Left ventricle myocardium inferior (tissue), 1 donor: ENCODE measurements around the gene CTNNBL1. TPM values are rescaled to one million over a fixed set of nuclear protein-coding genes. Genes with fewer than 3 reads are reported as not detected.

Source experiments
- DNase-seq: peaks from one replicate; pipeline ENCODE4 v3.0.0-alpha.2; 2020
- H3K27ac ChIP-seq: fragments of 200-600 bp; replicated peaks from 2 replicates; pipeline ENCODE4 v1.8.0; 2021
- H3K27me3 ChIP-seq: fragments of 200-600 bp; 2 replicates; pipeline ENCODE4 v1.8.0; 2021; ENCODE audit warnings: low read depth
- H3K36me3 ChIP-seq: fragments of 200-600 bp; 2 replicates; pipeline ENCODE4 v1.8.0; 2021
- H3K4me1 ChIP-seq: fragments of 200-600 bp; 2 replicates; pipeline ENCODE4 v1.8.0; 2021
- H3K4me3 ChIP-seq: fragments of 200-600 bp; 2 replicates; pipeline ENCODE4 v1.8.0; 2021; ENCODE audit warnings: mild to moderate bottlenecking, moderate library complexity
- H3K9me3 ChIP-seq: fragments of 200-600 bp; replicated peaks from 2 replicates; pipeline ENCODE4 v1.8.0; 2021
- intact Hi-C: fragments of 100-400 bp; cut with micrococcal nuclease; formaldehyde crosslinking; loops from one replicate; pipeline ENCODE4 v1.11.0; 2022
- long read RNA-seq: library from polyadenylated mRNA; unstranded; transcript quantifications from one replicate; pipeline ENCODE4 v2.0.0, GENCODE V29; 2021
- total RNA-seq: library from RNA; stranded (reverse); fragmentation: NEBNext Ultra II Directional; extraction: Animal tissue kit (Norgen Biotek cat#: 25700); gene quantifications from one replicate; pipeline ENCODE4 v1.2.1, GENCODE V29; 2021
- TF ChIP-seq, protein P1 (sequence below): fragments of 200-600 bp; IDR thresholded peaks from 2 replicates; pipeline ENCODE4 v1.8.0; 2021; ENCODE audit warnings: antibody characterized with exemption, mild to moderate bottlenecking, borderline replicate concordance
- donor health status: DM: no; HTN: yes; CAD: no; lungs with severe emphysema.

CTNNBL1 gene, protein sequence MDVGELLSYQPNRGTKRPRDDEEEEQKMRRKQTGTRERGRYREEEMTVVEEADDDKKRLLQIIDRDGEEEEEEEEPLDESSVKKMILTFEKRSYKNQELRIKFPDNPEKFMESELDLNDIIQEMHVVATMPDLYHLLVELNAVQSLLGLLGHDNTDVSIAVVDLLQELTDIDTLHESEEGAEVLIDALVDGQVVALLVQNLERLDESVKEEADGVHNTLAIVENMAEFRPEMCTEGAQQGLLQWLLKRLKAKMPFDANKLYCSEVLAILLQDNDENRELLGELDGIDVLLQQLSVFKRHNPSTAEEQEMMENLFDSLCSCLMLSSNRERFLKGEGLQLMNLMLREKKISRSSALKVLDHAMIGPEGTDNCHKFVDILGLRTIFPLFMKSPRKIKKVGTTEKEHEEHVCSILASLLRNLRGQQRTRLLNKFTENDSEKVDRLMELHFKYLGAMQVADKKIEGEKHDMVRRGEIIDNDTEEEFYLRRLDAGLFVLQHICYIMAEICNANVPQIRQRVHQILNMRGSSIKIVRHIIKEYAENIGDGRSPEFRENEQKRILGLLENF
- total RNA-seq = 58.8 TPM
- long read RNA-seq, transcript CTNNBL1-201 (16 exons, 1,925 nt) = major isoform, 73 of 83 reads
- long read RNA-seq, partial matches to known transcripts = 3 of 83 reads
- long read RNA-seq, other reads (novel, unspliced or antisense) = 7 of 83 reads

DNA sequence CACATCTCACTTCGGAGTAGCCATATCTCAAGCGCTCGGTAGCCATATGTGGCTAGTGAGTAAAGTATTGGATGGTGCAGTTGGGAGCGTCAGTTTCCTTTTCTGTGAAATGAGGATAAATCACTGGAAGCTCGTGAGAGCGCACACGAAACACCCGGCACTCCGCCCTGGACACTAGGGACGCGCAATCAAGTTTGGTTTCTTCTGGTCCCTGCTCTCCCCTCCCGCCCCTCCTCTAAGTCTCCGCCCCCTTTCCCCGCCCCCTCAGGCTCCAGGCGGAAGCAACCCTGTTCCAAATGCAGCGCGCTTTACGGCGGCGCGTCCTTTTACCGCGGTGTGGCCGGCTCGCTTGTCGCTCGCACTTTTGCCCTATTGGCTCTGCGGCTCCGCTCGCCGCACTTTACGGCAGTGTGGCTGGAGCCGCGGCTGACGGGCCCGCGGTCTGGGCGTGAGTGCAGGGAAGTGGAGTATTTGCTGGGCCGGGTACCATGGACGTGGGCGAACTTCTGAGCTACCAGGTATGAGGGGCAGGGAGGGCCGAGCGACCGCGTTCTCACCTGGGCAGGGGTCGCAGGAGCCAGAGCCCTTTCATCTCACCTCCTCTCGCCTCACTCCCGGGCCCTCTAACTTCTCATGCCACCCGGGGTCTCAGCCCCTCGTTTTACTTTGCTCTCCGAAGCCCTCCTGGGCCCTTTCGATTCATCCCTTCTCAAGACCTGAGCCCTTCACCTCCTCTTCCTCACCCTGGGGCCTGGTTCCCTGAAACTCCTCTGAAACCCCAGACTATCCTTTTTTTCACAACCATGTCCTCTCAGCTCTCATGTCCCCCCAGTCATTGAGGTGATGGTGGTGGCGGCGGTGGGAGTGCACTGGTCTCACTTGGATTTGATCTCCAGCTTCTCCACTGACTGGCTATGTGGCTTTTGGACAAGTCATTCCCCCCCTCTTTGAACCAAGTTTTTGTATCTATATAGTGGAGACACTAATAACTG, at the start of gene CTNNBL1:
Gene CTNNBL1 (plus strand): TSS at position 396 of the 992 bp plus-strand sequence. CDS start 93 bp downstream, at position 489.
- H3K36me3 ChIP-seq = no peaks in the 10 kb centered on the region
- TF ChIP-seq, protein P1, sequence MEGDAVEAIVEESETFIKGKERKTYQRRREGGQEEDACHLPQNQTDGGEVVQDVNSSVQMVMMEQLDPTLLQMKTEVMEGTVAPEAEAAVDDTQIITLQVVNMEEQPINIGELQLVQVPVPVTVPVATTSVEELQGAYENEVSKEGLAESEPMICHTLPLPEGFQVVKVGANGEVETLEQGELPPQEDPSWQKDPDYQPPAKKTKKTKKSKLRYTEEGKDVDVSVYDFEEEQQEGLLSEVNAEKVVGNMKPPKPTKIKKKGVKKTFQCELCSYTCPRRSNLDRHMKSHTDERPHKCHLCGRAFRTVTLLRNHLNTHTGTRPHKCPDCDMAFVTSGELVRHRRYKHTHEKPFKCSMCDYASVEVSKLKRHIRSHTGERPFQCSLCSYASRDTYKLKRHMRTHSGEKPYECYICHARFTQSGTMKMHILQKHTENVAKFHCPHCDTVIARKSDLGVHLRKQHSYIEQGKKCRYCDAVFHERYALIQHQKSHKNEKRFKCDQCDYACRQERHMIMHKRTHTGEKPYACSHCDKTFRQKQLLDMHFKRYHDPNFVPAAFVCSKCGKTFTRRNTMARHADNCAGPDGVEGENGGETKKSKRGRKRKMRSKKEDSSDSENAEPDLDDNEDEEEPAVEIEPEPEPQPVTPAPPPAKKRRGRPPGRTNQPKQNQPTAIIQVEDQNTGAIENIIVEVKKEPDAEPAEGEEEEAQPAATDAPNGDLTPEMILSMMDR = peak; percentile 36
- no peaks in the 10 kb centered on the region for H3K9me3 ChIP-seq
- peaks cover 16% of the 10 kb centered on the region for H3K27me3 ChIP-seq
- H3K4me3 ChIP-seq = peak within 1 kb of the TSS; percentile 92
- peak within 1 kb of the TSS; percentile 78 for H3K27ac ChIP-seq
- peak; percentile 98 for DNase-seq
- peaks cover 42% of the 10 kb centered on the region for H3K4me1 ChIP-seq
- intact Hi-C loops = no loop called here

DNA sequence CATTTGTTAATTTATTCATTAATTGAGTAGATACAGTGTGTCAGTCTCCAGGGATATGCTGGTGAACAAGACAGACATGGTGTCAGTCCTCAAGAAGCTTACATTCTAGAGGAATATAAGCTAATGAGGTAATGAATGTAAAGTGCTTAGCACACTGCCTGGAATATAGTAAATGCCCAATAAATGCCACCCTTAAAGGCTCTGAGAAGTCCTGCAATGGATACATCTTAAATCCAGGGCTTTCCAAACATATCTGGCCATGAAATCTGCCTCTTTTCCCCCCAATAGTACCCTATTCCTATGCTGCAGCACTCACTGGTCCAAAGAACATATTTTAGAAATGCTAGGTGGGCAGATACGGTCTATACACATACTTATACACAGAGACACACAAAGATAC, 49.2 kb upstream of the CTNNBL1 start:
- H3K27me3 ChIP-seq = peaks cover 55% of the 10 kb centered on the region
- intact Hi-C loops = no loop called here
- no peaks in the 10 kb centered on the region for H3K36me3 ChIP-seq
- H3K9me3 ChIP-seq = no peaks in the 10 kb centered on the region
- H3K27ac ChIP-seq = no peak overlapping the region
- TF ChIP-seq, protein P1 = no peak
- no peak for DNase-seq
- H3K4me3 ChIP-seq = no peak overlapping the region
- peaks cover 13% of the 10 kb centered on the region for H3K4me1 ChIP-seq

DNA sequence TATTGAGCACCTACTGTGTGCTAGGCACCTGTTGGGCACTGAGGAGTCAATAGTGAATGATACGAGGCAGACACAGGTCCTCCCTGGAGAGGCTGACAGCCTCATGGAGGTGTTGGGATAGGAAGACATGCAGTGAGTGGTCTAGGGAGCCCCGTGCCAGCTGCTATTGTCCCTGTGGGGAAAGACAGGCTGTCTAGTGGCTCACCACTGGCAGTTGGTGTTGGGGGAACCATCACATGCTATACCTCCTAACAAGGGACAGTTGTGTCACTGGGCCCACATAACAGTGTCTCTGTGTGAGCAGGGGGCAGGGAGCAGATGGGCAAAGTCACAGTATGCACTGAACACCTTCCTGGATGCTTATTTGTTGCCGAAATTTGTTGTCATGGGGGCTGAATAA, 45.9 kb upstream of the CTNNBL1 start:
- DNase-seq = no peak
- H3K4me3 ChIP-seq = no peak overlapping the region
- intact Hi-C loops = no loop called here
- TF ChIP-seq, protein P1 = no peak
- peaks cover 17% of the 10 kb centered on the region for H3K4me1 ChIP-seq
- no peaks in the 10 kb centered on the region for H3K9me3 ChIP-seq
- no peaks in the 10 kb centered on the region for H3K36me3 ChIP-seq
- peaks cover 25% of the 10 kb centered on the region for H3K27me3 ChIP-seq
- H3K27ac ChIP-seq = no peak overlapping the region

DNA sequence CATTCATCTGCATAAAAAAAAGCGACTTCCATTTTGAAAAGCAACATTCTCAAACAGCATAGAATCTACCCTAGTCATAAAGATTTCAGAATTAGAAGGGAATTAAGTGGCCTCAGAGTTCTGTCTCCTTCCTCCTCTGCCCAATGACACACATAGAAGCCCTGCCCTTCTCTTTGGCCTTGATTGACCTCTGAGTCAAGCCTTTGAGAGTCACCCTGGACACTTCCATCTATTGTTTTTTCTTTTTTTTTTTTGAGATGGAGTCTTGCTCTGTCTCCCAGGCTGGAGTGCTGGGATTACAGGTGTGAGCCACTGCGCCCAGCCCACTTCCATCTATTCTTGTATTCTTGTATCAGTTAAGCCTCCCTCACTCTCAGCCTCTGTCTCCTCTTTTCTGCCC, 44.8 kb upstream of the CTNNBL1 start:
- Histone ChIP-seq H3K27ac (peak overlapping the region; percentile 22), H3K4me3 (no peak overlapping the region), H3K36me3 (no peaks in the 10 kb centered on the region), H3K27me3 (peaks cover 15% of the 10 kb centered on the region), H3K4me1 (peaks cover 17% of the 10 kb centered on the region), H3K9me3 (no peaks in the 10 kb centered on the region)
- DNase-seq = no peak
- intact Hi-C loops = no loop called here
- TF ChIP-seq, protein P1 = no peak
